ENCODE measurements around the gene ZNF691.

DNA sequence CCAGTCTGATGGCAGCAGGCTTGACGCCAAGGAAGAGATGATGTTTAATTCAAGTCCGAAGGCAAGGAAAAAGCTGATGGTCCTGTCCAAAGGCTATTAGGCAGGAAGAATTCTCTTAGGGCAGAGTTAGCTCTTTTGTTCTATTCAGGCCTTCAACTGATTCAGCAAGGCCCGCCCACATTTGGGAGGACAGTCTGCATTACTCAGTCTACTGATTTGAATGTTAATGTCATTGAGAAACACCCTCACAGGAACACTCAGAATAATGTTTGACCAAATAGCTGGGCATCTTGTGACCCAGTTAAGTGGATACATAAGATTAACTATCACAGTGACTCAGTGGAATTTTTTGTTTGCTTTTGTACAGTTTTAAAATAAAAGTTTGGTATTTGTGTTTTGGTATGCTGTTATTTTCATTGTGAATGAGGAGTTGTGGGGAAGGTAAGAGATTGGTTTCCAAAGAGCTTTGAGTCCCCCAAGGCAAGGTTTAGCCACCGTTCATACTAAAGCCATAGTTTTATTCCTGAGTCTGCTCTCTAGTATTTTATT is 1.7 kb upstream of the ZNF691 start:
- TF ChIP-seq, protein P1, sequence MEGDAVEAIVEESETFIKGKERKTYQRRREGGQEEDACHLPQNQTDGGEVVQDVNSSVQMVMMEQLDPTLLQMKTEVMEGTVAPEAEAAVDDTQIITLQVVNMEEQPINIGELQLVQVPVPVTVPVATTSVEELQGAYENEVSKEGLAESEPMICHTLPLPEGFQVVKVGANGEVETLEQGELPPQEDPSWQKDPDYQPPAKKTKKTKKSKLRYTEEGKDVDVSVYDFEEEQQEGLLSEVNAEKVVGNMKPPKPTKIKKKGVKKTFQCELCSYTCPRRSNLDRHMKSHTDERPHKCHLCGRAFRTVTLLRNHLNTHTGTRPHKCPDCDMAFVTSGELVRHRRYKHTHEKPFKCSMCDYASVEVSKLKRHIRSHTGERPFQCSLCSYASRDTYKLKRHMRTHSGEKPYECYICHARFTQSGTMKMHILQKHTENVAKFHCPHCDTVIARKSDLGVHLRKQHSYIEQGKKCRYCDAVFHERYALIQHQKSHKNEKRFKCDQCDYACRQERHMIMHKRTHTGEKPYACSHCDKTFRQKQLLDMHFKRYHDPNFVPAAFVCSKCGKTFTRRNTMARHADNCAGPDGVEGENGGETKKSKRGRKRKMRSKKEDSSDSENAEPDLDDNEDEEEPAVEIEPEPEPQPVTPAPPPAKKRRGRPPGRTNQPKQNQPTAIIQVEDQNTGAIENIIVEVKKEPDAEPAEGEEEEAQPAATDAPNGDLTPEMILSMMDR (IDR thresholded peaks at IDR 0.05): no peak
- no peak for TF ChIP-seq POLR2A (IDR thresholded peaks at IDR 0.05)

Data from testis (tissue), 2 donors.